RKO (cell line): Measurements from ENCODE around the gene RALGPS1.

Experiments
- DNase-seq: peaks from one replicate; pipeline ENCODE4 v3.0.0-alpha.2; 2016; ENCODE audit warnings: low spot score

RALGPS1 gene

DNA sequence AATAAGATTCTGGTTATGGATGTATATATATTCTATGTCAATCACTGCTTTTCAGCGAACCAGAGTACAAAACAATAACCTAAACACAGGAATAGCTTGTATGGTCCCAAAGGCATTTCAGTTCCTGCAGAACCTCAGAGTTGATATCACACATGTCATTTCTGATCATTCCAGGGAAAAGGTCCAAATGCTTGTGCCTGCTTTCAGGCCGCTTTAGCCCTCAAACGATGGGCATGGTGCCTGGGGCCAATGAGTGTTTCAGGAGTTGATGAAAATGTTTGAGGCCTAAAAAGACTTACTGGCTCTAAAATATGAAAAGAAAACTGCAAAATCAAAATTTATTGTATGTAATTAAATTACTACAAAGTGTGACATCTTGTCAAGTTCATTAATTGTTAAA is 185.1 kb downstream of the RALGPS1 start:
- no peak for DNase-seq

DNA sequence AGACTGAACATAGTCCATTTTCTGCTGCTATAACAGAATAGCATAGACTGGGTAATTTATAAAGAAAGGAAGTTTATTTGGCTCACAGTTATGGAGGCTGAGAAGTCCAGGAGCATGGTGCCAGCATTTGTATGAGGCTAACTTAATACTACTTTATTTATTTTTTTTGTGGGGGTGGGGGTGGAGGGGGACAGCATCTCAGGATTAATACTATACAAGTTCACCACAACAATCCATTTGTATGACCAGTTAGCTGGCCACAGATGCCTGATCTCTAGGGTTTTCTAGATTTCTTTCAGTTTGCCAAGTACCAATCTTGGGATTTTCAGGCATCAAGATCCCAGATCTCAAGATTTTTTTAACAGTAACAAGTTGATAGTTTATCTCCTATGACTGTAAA is 187.6 kb downstream of the RALGPS1 start:
- no peak for DNase-seq

DNA sequence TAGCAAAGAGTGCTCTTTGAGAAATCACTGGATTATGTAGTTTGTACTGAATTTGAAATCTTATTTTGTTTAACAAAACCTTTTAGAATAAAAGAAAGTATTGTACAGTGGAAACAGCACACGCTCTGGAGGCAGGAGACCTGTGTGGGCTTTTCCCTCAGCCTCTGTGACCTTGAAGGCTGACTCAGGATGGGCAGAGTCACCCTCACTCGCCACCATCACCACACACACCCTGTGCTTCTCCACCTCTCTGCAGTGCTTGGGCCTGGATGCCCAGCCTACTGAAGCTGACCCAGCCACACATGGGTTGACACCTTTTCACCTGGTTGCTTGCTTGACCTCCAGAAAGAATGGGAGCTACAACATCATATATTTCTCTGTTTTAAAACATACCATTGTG is 188.2 kb downstream of the RALGPS1 start:
- no peak for DNase-seq

DNA sequence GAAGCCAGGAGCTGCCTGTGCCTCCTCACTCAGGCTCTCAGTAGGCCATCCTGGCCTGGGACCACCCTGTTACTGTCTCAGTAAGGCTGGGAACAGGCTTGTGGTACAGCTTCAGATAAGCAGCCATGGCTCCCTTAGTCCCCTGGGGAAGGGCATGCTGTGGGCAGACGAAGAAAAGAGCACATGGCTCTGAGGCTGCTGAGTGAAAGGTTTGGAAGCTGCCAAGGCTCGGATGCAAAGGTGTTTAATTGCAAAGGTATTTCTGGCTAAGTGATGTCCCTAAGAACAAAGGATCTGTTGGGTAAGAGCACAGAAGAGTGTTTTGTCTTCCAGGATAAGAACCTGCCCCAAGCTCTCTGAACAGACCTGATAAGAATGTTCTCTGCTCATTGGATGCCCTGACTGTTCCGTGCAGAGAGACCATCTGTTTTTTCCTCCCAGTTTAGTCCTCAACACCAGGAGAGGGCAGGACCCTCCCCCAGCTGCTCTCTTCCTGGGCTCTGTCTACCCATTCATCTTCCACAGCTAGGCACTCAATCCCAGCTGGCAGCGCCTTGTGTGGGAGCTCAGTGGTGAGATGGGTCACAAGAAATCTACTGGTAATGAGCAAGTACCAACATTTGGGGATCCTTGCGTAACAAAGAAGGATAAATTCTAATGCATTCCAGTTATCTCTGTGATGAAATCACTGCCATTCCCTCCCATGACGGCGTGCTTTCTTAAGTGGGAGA is 190.2 kb downstream of the RALGPS1 start:
- no peak for DNase-seq

DNA sequence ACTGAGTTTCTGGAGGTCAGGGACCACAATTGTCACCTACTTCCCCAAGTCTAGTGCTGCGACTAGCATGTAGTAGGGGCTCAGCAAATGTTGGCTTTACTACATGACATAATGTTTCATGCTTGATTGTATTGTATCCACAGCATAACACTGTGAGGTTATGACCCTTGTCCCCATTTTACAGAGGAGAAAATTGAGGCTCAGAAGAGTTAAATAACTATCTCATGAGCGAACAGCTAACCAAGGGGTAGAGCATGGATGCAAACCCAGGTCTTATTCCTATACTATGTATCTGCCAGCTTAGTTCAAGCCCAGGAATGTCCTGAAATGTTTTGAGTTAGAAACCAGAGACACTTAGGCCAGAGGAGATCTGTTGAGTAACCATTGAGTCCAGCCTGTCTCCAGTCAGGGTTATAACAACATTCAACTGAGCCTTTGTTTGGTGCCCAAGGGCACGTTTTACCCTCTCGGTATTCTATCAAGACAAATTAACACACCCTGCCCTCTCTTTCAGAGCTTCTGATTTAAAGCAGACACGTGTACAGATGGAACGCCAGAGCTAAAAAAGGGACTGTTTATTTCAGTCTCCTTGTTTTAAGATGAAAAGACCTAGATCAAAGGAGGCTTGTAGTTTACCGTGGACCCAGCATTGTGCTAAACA is 191.4 kb downstream of the RALGPS1 start:
- no peak for DNase-seq

DNA sequence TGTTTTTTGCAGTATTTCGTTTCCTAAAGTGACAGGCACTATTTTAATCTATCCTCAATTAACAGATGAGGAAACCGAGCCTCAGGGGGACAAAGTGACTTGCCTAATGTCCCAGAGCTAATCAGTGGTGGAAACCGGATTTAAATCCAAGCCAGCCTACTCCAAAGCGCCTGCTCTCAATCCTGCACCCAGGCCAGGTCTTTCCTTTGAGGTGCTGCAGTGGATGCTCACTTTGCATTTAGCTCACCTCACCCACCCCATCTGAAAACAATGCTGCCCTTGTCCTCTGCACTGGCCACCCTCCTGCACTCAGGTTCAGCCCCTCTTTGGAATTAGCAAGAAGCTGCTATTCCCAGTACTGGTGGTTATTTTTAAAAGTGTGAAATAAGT is 191.9 kb downstream of the RALGPS1 start:
- DNase-seq = no peak

DNA sequence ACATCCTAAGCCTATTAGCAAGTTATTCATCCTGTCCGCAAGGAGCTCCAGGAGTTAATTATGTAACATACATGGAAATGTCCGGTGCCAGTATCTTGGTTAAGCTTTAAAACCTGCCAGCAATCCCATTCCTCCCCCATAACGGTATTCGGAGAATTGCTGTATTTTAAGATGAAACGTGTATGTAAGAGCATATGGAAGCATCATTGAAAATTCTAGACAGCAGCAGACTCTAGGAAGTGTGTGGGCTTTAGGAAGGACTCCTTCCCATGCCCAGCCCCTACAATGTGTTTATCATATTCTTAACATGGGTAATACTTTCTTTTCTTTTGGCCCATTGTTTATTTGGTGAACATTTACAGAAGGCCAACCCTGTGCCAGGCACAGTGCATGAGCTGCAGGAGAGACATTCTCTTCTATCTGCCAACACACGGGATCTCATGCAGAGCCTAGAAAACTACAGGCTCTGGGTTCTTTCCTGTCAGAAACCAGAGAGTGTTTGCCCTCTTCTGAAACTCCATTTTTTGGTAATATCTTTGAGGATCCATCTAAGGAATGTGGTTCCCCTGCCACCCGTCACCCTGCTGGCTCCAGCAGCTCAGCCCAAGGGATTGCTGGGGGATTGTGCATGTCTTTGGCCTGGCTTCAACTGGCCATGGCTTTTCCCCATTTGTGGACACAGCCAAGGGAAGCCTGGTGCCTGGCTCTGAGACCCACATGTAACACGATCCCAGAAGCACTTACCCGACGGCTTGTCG is 192.8 kb downstream of the RALGPS1 start:
- DNase-seq = no peak

DNA sequence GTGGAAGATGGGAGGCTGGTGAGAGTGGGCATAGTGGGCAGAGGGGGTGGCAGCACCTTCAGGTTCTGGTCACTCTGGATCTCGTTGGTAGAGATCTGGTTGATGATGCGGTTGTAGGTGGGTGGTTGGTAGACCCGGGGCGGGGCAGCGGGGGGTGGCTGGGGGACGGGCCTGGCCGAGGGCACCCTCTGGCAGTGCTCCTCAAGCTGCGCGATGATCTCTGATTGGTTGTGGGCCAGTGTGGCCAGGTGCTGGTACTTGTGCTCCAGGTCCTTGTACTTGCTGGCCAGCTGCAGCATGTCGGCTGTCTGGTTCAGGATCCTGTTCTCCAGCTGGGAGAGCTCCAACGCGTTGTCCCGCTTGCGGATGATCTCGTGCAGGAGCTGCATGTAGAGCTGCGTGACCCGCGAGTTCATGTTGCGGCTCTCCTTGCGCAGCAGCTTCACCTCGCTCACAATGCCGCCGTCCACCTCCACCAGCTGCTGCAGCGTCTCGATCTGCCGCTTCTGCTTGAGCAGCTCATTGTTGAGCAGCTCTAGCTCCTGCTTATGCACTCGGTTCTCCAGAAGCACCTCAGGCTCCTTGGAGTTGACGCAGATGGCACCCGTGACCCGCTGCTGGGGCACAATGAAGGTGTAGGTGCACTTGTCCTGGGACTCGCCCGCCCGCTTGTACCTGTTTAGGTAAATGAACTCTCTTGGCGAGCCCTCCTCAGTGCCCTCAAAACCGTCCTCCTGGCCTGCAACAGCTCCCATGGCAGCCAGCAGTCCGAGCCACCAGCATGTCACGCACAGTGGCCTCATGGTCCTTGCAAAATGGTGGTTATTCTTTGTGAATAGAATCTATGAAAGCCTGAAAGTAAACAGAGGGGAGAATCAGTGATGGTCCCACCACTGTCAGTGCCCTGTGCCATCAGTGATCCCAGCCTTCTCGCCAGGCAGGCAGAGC is 193.6 kb downstream of the RALGPS1 start:
- no peak for DNase-seq

DNA sequence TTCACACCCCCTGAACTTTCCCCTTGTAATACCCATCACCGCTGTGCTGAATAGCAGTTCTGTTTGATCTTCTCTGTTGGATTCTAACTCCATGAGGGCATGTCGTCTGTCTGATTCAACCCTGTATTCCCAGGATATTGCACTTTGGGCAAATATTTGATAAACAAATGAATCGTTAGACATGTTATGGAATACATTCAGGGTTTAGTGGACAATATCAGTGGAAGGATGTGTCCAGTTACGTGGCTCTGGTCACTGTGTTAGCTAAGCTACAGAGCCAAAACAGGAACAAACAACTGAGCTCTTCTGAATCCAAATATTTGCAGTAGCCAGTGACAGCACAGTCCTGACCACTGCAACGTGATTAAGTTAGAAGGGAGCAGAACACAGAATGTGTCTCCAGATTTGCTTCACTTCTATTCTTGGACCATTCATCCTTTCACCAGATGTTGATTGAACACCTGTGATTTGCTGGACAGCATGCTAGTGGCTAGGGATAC is 194.7 kb downstream of the RALGPS1 start:
- DNase-seq = no peak

DNA sequence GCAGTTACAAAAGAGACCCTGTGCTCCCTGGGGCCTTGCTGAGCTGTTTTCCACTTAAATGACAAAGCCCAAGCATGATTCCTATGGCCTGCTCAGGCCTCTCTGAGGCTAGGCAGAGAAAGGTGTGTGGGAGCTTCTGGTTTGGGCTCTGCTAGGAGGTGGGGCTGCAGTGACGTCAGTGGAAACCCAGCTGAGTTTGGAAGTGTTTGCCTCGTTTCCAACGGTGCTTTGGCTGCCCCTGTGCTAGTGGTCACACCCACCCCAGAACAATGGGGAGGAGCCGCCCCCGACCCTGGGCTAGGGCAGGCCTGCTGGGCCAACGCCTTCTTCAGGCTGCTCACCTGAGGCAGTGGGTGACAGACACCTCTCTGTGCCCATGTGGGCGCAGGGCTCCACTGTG is 197.5 kb downstream of the RALGPS1 start:
- no peak for DNase-seq

DNA sequence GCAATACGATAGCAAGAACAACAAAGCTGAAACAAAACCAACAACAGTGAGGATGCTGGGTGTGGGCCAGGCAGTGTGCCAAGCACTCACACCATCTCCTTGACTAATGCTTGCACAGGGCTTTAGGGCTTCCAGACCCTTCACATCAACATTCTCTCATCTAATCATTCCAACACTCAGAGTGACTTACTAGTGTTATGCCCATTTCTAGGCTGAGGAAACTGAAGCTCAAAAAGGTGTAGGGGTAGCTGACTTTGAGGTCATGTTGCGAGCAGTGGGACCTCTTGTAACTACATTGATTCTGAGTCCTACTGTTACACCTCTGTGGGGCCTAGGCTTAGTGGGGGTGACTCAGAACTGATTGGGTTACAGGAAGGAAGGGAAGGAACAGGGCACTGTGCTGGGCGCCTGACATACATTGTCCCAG is 198.2 kb downstream of the RALGPS1 start:
- no peak for DNase-seq

DNA sequence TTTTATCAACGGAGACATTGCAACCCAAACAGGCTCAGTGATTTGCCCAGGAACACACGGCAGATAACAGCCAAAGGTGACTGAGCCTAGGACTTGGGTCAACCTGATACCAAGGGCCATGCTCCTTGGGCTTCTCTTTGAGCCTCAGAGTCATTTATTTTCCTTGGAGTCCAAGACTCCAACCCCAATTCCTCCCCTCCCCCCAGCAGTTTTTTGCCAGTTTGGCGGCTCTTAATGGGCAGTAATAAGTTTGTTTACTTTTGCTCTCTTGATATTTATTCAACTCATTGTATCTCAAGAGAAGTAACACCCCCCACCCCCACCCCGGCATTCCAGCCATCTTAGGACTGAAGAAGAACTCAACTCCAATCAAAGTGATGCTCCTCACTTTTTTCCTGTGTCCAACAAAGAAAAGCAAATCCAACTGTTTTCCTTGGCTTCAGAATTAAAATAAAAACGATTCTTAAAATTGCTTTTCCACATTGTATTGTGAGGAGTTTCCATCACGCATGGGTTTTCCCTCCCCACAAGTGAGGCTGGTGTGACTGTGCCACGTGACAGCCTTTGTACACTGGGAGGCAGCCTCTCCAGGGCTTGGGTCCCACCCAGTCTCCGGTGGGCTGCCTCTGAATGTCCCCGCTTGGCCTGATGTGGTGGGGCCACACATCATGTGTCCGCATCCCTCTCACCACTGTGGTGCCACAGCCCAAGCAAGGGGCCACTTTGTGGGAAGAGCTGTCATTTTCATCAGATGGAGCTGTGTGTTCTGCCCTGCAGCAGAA is 198.8 kb downstream of the RALGPS1 start:
- DNase-seq = no peak

DNA sequence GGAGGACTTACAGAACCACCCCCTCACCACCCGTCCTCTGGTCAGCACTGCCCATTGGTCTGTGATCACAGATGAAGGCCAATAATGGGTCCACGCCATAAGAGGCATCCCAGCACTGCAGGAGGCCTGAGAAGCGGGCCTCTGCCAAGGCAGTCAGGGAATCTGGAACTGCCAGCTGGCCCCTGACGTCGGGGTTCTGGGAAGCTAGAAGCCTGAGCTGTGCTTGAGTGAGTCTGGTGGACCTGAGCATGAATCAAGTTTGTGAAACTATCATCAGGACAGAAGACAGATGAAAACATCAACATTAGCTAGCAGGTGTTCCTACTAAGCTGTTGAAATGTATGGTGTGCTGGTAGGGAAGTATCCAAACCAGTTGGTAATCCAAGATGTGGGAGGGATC is 200.0 kb downstream of the RALGPS1 start:
- DNase-seq = no peak

DNA sequence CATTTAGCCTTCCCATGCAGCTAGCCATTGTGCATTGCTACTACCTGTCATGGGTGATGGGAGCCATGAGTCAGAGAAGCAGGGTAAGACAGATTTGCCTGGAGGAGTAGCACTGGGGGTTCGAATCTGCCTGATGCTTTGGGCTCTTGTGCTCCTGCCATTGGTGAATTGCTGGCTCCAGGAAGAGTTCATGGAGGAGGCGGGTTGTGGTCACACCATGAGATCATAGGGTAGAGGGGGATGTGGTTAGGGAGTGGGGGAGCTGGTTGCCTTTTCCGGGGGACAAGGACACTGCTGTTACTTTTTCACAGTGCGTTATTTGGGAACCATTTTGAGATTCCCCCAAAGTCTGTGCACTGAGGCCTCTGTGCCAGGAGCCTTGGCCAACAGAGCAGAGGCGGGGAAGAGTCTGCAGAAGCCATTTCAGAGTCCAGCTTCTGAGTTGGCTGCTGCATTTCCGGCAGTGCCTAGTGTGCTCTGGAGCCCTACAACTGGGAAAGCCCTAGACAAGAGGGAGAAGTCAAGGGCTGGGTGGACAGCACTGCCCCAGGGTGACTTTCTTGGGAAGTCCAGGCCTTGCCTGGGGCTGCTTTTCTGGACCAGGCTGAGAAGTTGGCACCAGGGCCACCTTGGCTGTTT is 201.6 kb downstream of the RALGPS1 start:
- no peak for DNase-seq

DNA sequence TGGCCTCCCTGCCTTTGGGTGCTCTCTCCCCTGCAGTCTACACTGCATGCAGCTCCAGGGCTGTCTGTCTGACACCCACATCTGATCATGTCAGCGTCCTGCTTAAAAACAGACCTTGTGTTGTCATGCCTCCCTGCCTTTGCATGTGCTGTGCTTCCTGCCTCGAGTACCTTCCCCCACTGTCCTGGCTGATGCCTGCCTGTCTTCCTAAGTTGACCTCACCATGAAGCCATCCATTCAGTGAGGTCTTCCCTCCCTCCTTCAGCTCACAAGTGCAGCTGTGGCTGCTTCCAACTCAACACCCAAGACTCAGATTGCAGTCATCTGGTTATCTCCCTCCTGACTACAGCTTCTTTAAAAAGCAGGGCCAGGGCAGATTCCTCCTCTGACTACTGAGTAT is 202.4 kb downstream of the RALGPS1 start:
- peak; percentile 22 for DNase-seq

DNA sequence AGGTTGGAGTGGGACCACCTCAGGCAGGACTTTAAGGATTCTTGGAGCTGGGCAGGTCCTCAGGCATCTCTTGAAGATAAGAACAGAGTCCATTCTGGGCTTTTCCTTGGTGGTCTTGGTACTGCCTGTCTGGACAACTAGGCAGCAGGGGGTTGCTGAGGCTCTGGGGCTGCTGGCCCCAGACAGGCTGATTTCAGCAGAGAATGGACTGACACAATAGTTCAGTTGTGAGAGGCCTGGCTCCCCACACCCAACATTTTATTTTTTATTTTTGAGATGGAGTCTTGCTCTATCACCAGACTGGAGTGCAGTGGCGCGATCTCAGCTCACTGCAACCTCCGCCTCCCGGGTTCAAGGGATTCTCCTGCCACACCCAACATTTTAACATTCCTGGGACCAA is 203.2 kb downstream of the RALGPS1 start:
- DNase-seq = no peak

DNA sequence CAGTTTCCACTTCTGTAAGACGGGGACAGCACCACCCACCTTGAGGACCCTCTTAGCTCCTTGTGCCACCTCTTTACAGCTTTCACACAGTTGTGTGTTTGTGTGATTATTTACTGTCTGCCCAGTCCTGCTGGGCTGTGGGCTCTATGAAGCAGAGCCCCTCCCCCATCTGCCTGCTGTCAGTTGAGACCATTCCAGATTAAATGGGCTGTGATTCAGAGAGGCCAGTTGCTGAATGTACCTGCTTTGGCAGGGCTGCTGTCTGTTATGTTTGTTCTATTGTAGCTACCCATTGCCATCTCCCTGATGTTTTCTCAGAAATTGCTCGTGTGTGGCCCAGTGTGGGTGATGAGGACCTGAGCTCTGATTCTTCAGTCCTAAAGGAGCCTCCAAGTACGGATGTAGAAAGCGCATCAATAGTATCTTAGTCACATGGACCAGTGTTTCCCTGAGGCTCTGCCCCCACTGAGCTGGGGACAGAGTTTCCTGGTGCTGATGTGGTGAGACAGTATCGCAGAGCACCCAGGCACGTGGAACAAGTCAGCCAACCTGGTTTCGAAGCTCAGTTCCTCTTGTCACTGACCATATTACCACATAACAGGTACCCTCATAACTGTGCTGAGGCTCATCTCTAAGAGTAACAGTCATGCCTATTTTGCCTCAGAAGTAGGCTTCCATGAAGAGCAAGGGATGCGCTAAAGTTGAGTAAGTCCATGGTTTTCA is 204.2 kb downstream of the RALGPS1 start:
- DNase-seq = no peak

DNA sequence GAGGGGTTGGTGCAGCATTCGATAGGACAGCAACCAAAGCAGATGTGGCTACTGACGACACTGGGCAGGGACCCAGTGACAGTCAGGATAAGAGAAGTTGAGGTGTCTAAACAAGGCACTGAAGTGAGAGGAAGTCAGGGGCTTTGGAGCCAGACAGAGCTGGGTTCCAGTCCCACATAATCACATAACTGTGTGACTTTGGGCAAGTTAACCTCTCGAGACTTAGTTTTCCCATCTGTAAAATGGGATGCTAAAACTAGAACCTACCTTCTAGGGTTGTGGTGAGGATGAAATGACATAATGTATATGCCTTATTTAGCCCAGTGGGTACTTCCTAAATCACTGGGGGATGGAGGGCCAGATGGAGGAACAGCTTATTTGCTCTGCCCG is 204.7 kb downstream of the RALGPS1 start:
- no peak for DNase-seq

DNA sequence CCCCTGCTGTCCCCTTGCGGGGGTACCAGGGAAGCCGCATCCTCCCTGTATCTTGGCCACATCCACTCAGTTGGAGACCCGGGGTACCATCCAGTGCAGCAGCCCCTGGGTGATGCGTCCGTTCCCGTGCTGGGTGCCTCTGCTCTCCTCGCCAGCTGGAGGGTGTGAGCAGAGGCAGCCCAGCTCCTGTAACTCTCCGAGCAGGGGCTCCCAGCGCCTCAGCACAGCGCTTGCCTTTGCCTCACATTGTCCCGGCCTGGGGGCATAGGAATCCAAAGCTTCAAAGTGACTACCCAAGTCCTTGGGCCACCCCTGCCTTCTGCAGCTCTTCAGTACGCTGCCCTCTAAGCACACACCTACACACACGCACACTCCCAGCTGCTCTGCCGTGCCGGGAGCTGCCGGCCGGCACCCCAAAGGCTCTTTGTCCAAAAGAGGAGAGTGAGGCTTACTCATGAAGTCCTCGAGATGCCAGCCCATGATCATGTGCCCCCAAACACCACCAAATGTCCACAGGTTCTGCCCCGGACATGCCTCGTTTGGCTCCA is 207.1 kb downstream of the RALGPS1 start:
- no peak for DNase-seq
